ENCODE data around the gene PAX9. TPM values are rescaled to one million over a fixed set of nuclear protein-coding genes. Genes with fewer than 3 reads are reported as not detected.
"Not testable (repeated sequence)": the region's sequence is repeated elsewhere in the genome, so short reads cannot be mapped to it uniquely, and the experiment has no call there.

The PAX9 gene
- total RNA-seq, 1 donor from 2014 or later: 2.9 TPM

DNA sequence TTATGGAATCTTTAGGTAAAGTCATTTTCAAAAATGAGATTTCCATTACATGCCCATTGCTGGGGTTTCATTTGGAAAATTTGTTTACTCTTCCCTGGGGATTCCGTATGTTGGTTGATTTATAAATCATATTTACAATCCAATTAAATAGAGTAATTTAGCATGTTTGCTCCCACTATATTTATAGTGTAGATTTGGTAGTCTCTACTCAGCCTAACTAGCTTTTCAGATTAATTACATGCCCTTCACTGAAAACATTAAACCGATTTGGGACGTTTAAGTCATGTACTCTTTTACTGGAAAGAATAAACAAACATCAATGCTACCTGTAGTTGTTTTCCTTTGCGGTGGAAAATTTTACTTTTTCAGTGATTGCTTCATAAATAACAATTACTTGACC, 10.4 kb downstream of the PAX9 start:
- DNase-seq (ENCODE audit: low spot score): no peak

DNA sequence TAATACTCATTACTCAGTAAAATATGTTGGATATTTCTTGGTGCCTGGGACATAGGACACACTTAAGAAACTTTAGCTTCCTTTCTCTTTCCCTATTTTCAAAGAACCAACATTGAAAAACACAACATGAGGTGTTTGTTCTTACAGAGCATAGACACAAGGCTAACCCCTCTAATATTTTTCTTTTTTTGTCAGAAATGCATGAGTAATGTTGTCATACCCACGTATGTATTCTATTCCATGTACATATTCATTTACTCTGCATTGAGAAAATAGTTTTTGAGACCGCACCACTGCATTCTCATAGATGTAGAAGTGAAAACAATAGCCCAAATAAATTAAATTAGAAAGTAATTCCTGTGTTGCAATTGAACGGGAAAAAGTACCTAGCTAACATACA, 13.0 kb downstream of the PAX9 start:
- DNase-seq (ENCODE audit: low spot score): no peak

DNA sequence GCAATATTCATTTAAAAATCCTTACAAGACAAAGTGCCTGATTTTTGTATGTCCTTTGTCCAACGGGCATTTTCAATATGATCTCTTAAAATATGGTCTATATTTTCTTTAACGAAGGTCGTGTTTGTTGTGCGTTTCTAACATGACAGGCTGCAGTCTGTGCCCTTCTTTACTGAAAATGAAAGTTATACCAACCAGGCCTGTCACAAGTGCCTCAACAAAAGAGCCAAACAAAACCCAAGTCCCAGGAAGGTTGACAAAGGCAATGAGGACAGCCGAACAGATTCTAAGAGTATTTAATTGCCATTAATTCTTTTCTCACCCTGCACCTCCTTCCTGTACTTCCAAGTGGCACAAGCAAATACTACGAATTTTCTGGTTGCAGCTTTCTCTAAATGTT, 13.9 kb downstream of the PAX9 start:
- no peak for DNase-seq (ENCODE audit: low spot score)

DNA sequence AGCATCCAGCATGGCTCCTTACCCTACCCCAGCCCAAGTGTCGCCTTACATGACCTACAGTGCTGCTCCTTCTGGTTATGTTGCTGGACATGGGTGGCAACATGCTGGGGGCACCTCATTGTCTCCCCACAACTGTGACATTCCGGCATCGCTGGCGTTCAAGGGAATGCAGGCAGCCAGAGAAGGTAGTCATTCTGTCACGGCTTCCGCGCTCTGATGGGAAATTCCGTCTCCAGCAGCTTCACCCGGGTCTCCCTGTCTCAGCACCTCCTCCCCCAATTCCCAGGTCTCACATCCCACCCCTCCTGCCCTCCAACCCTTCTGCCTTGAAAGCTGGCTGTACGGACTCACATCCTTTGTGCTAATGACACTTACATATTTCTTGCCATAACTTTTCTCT, 14.6 kb downstream of the PAX9 start:
- DNase-seq (ENCODE audit: low spot score): no peak

DNA sequence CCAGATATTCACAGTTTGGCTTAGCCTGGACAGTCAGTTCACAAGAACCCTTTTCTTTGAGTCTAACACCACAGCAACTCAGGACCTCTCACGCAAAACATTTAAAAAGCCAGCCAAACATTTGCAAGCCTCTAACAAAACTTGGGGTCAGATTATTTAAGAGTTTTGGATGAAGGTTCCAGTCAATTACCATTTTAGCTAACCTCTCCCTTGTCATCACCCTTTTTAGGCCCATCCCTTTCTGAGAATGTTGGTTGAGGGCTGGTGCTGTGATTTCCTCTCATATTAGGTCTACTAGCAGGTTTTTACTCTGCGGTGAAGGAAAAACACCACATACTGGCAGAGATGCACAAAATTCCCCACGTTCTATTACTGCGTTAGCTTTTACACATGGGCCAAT, 20.7 kb downstream of the PAX9 start:
- DNase-seq (ENCODE audit: low spot score): no peak

DNA sequence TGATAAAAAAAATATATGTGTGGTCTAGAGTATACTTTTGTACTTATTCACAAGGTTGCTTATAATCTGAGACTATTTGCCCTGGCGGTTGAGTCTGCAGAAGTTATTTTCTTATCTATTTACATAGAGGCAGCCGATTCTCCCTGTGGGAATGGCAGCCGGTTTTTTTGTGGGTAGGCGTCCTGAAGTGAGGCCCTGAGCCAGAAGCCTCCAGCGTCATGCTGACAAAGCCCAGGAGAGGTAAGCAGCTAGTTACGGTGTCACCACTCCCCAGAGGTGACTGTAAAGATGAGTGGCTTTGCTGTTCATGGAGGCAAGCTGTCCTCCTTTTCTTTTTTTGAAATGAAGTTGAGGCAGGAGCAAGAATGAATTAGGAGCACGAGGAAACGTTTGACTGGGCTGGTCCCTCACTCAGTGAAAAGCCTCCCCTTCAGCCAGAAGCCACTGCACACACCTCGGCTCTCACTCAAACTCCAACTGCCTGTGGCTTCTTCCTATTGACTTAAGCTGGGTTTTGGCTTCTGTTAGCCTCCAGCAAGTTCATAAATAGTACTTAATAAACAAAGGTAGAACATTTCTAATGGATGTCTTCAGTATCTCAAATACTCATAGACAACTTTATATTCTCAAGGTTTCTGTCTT, 21.5 kb downstream of the PAX9 start:
- no peak for DNase-seq (ENCODE audit: low spot score)

DNA sequence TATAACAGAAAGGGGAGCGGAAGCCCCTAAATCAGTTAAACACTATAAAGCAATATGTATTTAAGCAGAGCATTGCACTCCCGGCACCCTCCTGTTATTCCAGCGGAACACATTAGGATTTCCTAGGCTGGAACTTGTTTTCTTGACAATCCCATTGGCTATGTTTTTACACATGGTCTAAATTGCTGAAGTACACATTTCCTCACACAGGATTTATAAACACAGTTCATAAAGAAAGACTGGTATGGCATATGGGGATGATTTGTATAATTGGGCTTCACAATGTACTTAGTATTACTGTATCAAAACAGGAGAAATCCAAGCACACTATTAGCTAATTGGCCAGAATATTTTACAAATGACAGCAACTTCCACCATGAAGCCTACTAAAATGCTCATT, 23.3 kb downstream of the PAX9 start:
- no peak for DNase-seq (ENCODE audit: low spot score)

DNA sequence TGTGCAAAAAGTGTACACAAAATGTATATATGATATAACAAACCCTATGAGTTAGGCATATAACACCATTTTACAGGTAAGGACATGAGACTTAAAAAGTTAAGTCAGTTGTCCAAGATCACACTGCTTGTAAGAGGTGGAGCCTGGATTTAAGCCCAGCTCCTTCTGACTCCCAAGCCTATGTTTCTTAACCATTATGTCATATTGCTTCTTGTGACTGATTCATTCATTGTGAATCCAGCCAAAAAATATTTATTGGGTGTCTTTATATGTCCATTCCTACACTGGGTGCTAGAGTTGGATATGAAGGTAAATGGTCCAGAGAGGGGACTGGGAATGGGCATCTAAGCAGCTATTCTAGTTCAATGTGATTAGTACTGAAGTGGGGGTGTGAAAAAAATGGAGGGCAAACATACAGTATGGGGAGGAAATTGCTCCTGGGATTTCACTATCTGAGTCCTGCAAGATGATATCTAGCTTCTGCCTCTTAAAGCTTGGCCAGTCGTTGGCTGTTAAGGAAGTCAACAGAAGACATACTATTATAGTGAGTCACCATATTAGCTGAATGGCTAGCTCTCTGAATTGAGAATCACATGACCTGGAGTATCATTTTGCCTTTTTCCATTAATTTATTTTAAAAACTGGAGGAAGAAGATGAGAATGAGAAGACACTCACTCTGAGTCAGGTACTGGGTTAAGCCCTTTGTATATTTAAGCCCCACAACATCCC, 28.8 kb downstream of the PAX9 start:
- no peak for DNase-seq (ENCODE audit: low spot score)

DNA sequence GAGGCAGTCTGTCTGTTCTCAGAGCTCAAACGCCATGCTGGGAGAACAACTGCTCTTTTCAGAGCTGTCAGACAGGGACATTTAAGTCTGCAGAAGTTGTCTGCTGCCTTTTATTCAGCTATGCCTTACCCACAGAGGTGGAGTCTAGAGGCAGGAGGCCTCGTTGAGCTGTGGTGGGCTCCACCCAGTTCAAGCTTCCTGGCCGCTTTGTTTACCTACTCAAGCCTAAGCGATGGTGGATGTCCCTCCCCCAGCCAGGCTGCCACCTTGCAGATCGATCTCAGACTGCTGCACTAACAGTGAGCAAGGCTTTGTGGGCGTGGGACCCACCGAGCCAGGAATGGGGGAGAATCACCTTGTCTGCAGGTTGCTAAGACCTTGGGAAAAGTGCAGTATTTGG, 37.8 kb downstream of the PAX9 start:
- DNase-seq (ENCODE audit: low spot score): not testable (repeated sequence)

DNA sequence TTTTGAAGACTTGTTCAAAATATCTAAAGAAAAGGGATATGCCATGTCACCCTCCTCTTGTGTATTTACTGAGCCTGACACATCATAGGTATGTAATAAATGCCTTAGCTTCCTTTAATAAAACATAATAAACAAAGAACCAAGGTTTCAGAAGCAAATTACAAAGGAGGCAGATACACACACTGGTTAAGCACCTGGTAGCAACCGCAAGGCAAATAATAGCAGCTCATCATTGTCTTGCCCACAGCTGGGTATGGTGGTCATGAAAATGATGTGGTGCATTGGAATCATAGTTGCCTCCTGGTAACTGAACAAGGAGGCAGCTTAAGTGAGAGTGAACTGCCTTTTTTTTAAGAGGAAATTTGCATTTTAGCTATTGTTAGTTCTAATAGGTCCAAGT, 39.0 kb downstream of the PAX9 start:
- no peak for DNase-seq (ENCODE audit: low spot score)

DNA sequence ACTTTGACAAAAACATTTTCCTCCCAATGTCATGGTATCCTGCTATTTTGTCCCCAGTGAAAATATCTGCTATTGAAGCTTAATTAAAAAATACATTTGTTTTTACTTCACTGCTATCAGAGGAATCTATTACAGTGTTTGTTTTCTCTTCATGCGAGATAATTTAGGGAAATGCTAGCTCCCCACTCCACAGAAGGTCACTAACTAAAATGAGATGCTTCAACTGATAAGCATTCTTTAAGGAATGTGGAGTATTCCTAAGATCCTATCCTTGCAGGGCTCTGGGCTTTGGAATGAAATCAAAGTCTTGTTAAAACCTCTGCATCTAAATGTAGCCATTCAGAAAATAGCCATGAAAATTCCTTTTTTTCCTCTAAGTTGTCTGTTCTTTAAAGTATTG, 39.5 kb downstream of the PAX9 start:
- DNase-seq (ENCODE audit: low spot score): no peak

DNA sequence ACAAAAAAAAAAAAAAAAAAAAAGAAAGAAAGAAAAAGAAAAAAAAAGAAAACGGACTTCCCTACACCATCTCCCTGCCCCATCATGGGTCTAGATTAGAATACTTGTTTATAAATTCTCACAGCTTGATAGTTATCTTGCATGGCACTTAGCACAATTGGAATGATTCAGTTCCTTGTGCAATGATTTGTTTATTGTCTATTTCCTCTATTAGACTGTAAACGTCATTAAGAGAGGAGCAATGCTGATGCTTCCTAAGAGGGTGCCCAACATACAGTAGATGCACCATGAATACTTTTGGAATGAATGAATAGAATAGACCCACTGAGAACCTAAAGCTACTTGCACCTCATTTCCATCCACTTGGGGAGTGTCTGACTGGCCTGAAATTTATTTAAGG, 40.8 kb downstream of the PAX9 start:
- DNase-seq (ENCODE audit: low spot score): no peak

DNA sequence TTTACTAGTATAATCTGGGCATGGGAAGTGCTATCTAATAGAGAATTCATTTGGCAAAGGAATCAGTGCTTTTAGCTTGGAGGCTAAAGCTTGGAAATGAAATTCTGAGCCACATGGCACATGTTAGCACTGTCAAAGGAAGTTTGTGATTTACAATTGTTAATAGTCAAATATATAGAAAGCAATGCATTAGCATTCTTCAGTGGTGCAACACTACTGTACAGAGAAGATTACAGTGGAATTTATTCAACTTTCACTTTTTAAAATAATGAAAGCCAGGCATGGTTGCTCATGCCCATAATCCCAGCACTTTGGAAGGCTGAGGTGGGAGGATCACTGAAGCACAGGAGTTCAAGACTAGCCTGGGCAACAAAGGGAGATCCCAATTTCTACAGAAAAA, 45.9 kb downstream of the PAX9 start:
- no peak for DNase-seq (ENCODE audit: low spot score)

DNA sequence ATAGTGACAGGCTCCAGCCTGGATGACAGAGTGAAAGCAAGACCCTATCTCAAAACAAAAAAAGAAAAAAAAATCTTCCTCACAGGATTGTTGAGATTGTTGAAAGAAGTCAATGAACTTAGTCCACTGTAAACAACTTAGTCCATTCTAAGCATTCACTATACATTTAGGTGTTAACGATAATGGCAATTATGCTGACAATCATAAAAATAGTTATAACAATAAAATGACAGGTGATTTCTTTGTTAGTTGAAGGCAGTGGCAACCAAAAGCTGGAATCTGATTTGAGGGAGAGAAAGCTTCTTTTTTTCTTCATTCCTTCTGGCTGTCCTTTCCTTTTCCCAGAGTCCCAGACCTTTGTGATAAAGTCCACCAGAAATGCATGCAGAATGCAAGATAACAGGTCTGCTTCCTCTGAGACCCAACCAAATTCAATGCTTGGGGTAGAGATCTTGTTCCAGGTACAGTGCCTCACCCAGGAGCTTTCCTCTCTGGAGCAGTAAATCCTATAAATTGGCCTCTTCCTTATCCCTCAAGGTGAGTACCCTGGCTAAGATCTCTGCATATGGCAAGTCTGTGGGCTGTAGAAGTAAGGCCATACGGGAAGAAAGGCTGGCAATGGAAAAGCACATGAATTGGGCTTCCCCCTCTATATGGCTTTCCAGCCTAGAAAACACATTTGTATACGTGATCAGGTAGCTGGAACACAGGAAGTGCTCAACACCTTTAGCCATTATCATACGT, 52.5 kb downstream of the PAX9 start:
- no peak for DNase-seq (ENCODE audit: low spot score)

DNA sequence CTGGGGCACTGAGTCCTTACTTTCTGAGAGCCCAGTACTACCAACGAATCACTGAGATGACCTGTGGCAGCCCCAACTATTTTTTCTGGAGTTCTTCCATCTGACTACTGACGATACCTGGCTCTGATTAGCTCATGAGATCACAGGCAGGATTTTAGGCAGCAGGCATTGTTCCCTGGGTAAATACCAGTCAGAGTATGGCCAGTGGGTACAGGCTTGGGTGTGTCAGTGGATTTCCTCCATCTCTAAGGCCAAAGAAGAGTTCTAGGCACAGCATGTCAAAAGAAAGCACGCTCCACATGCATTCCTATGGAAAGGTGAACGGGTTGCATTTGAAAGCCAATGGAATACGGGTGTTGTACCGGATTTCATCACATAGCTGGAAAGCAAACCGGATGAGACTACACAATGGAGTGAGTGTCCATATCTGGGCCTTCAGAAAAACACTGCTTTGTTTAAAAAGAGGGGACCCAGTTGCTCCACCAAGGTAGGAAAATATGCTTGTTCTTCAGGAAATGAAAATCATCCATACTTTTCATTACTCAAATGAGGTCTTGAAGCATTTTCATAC, 55.0 kb downstream of the PAX9 start:
- DNase-seq (ENCODE audit: low spot score): no peak

DNA sequence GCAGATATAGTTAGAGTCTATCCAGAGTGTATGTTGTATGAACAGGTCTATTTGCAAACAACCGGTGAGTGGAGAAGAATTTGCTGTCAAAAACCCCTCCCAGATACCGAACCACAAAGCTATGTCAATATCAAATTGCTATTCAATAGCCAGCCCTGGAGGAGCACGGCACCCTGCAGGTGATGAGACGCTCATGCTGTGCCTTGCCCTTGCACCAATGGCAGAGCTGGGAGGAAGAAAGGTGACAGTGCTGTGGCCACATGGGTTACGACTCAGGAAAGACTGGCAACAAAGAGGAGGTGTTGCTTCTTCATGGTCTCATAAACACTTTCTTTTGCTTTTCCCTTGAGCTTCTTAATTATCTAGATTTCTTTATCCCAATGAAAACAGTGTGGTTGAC, 55.7 kb downstream of the PAX9 start:
- DNase-seq (ENCODE audit: low spot score): no peak

DNA sequence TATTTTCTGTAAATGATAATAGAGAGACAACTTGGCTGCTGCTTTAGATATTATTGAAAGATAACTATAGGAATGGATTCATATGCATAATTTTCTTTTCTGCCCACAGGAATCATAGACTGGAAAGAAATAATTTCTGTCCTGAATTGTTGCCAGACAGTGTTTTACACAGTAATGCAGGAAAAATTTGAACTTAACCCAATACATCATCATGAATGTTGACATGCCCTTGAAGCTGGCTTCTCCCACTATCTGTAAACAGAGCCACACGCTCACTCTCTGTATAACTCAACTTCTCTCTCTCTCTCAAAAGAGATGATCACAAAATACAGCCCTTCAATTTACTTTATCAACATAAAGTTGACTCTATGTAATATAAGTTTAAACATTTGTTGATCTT, 56.6 kb downstream of the PAX9 start:
- DNase-seq (ENCODE audit: low spot score): no peak

DNA sequence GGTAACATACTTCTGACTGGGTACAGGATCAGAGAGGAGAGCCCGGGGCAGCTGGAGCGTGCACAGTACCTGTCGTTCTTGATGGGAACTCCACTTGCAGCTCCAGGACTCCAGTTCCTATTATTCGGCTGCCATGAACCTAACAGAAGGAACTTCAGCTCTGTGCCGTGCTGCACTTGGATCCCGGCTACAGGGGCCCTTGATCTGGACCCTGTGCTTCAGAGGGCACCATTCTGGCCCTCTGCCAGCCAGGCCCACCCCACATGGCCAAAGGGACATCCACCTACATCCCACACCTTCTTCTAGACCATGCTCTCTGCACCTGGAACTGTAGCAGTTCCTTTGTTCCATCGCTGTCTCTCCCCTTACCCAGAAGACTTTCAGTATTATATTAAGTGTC, 58.2 kb downstream of the PAX9 start:
- DNase-seq (ENCODE audit: low spot score): no peak

DNA sequence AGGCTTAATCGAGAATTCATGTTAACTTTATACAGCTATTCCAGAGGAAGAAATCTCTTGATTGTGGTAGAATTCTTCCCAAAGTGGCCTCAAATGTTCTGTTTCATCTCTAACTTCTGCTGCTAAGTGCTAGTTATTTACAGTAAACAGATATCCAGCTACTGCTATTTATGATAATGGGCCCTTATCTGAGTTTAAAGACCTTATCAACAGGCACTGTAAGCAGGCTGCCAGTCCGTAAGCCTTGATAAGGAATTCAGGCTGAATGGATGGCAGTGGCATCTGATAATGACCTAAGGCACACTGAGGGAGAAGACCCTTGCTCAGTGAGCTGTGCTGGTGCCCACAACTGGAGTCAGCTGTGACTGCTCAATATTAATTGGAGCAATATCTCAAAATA, 59.0 kb downstream of the PAX9 start:
- no peak for DNase-seq (ENCODE audit: low spot score)

DNA sequence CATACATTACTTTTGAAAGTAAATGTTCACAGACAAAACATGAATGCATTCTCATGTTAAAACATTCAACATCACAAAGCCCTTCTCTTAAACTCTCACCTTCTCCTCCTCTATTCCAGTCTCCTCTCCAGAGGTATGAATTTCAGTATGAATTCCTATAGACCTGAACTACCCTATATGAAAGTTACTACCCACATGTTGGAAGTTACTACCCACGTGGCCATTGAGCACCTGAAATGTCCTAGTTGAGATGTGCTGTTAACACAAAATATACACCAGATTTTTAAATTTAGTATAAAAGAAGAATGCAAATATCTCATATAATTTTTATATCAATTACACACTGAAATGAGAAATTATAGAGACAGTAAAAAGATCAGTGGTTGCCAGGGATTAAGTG, 60.2 kb downstream of the PAX9 start:
- no peak for DNase-seq (ENCODE audit: low spot score)

DNA sequence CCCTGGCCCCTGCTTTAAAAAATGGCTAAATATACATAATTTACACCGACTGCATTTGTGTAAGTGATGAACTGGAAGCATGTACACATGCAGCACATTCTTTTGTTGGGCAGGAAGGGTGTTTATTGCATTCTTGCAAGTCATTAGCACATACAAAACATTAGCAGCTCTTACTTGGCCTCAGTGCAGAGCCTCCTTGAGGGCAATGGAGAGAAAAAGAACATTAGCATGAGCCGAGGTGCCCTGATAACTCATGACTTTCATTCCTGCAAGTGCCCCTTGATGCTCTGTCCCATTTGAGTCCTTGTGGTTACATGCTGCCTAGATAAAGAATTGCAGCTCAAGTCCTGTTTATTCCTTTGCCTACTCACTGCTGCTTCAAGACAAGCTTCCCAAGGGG, 61.9 kb downstream of the PAX9 start:
- DNase-seq (ENCODE audit: low spot score): no peak

DNA sequence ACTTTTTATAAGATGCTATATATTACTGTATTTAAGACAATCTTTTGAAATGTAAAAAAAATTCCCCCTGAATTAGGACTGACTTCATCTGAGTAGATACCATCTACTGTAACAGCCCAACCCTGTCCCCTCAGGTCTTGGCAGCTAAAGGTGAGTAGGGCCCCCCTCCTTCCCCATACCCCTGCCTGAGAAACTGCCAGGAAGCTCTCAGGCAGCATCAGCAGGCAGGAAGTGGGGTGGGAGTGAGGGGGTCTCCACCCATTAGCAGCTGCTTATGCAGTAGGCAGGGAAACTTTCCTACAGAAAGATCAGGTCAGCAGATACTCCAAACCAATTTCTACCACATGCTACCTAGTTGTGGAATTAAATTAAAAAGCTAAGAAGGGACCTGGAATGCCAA, 62.5 kb downstream of the PAX9 start:
- no peak for DNase-seq (ENCODE audit: low spot score)

DNA sequence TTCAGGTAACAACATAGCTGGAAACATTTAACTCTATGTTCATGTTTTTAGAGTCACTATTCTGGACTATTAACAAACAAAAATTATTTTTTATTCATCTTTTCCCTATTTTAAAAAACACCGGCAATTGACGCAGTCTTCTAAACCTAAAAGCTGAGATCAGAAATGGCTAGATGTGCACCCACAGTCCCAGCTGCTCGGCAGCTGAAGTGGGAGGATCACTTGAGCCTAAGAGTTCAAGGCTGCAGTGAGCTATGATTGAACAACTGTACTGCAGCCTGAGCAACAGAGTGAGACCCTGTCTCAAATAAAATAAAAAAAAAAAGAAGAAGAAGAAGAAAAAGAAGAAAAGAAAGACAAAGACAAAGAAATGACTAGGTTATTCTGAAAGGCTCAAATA, 64.5 kb downstream of the PAX9 start:
- no peak for DNase-seq (ENCODE audit: low spot score)
